ENCODE measurements around the gene ANK2.

DNA sequence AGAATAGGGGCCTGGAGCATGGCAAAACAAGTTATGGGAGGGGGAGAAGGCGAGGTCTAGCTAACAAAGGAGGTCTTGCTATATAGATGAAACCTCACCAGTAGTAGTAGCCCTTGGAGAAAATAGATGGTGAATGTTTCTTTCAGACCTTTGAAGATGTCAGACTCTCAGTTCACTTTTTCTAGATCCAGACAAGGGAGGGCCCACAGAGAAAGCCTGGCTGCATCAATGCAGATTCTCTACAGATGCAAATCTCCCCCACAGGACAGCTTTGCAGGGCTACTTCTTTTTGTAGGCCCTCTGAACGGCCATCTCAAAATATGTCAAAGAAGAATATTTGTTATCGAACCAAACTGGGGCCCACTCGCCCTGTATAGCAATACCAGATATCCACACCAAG, 159.7 kb downstream of the ANK2 start:
- TF ChIP-seq, protein P1, sequence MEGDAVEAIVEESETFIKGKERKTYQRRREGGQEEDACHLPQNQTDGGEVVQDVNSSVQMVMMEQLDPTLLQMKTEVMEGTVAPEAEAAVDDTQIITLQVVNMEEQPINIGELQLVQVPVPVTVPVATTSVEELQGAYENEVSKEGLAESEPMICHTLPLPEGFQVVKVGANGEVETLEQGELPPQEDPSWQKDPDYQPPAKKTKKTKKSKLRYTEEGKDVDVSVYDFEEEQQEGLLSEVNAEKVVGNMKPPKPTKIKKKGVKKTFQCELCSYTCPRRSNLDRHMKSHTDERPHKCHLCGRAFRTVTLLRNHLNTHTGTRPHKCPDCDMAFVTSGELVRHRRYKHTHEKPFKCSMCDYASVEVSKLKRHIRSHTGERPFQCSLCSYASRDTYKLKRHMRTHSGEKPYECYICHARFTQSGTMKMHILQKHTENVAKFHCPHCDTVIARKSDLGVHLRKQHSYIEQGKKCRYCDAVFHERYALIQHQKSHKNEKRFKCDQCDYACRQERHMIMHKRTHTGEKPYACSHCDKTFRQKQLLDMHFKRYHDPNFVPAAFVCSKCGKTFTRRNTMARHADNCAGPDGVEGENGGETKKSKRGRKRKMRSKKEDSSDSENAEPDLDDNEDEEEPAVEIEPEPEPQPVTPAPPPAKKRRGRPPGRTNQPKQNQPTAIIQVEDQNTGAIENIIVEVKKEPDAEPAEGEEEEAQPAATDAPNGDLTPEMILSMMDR (conservative IDR thresholded peaks at IDR 0.05; ENCODE audit: low read length) = no peak
- TF ChIP-seq EZH2phosphoT487 (IDR thresholded peaks at IDR 0.05; ENCODE audit: borderline replicate concordance) = no peak

Data from Loucy (cell line).